RPMI7951 (cell line): ENCODE measurements around the gene AK4. TPM values are rescaled to one million over a fixed set of nuclear protein-coding genes. Genes with fewer than 3 reads are reported as not detected.

Source experiments
- DNase-seq: peaks from one replicate; pipeline ENCODE4 v3.0.0-alpha.2; 2012; ENCODE audit warnings: low read depth
- total RNA-seq: library from RNA; depleted of rRNA; stranded (reverse); fragments of >200 nt; shearing (Covaris generic); gene quantifications from 2 replicates; pipeline ENCODE4 v1.2.3, GENCODE V29; 2014

AK4 gene
- total RNA-seq, 1 experiment from 2014 or later = 37.5 TPM

DNA sequence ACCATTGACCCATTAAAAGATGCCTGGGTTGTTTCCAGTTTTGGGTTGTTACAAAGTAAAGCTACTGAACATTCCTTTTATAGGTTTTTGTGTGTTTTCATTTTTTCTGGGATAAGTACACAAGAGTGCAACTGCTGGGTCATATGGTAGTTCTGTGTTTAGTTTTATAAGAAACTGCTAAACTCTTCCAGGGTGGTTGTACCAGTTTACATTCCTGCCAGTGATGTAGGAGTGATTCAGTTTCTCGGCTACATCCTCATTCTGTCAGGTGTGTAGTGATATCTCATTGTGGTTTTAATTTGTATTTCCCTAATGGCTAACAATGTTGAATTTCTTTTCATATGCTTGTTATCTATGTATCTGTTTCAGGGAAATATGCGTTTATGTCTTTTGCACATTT, 102.8 kb downstream of the AK4 start:
- DNase-seq = no peak

GRCh38 chr1:65253800-65254319, 105.9 kb downstream of the AK4 start:
- DNase-seq = no peak

GRCh38 chr1:65254320-65255034, 106.5 kb downstream of the AK4 start:
- peak; percentile 75 for DNase-seq

- DNase-seq = no peak
Observed at GRCh38 chr1:65255035-65255655, 107.1 kb downstream of the AK4 start.

- DNase-seq = no peak
Observed at GRCh38 chr1:65255656-65256050, 107.7 kb downstream of the AK4 start.

DNA sequence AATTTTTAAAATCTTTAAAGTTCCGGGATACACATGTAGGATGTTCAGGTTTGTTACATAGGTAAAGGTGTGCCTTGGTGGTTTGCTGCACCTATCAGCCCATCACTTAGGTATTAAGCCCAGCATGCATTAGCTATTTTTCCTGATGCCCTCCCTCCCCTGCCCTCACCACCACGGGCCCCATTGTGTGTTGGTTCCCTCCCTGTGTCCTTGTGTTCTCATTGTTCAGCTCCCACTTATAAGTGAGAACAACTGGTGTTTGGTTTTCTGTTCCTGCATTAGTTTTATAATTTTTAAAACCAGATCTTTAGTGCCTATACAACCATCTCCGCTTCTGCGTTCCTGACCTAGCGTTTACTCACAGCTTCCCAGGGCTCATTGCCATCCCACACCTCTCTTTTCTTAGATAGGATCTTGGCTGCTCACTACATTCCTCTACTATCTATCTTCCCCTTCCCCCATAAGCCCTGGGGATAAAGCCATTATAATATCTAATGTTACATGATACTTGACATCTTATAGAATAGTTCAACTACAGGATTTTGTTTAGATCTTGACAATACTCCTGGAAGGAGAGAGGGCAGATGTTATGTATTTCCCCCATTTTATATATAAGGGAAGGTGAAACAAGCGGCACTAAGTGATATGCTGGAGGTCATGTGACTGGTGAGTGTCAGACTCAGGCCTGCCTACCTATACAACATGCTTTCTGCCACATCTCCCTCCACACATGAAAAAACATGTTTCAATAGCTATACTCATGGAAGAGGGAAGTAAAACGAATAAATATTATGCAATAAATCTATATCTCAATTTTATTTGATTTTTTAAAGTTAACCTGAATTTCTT, 109.1 kb downstream of the AK4 start:
- no peak for DNase-seq

- no peak for DNase-seq
Observed at GRCh38 chr1:65258106-65258505, 110.1 kb downstream of the AK4 start.

GRCh38 chr1:65259816-65260215, 111.8 kb downstream of the AK4 start:
- no peak for DNase-seq

- DNase-seq = peak; percentile 92
Observed at GRCh38 chr1:65260851-65261473, 113.0 kb downstream of the AK4 start.

DNA sequence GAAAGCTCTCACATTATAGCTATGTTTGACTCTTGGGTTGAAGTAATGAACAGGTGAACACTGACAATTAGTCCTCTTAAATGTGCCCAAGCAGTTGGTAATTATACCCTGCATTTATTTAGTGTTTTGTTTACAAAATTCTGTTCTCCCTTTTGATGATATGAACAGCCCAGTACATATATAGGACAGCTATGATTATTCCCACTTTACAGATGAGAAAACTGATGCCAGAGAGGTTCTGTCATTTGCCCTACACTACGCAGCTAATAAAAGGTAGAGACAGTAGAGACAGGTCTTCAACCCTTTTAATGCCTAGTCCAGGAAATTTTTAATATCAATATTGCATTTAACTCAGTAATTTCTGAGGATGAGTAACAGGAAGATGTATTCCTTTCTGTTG, 115.3 kb downstream of the AK4 start:
- DNase-seq = no peak

GRCh38 chr1:65264197-65264929, 116.4 kb downstream of the AK4 start:
- peak; percentile 85 for DNase-seq

GRCh38 chr1:65265296-65265650, 117.3 kb downstream of the AK4 start:
- no peak for DNase-seq

DNA sequence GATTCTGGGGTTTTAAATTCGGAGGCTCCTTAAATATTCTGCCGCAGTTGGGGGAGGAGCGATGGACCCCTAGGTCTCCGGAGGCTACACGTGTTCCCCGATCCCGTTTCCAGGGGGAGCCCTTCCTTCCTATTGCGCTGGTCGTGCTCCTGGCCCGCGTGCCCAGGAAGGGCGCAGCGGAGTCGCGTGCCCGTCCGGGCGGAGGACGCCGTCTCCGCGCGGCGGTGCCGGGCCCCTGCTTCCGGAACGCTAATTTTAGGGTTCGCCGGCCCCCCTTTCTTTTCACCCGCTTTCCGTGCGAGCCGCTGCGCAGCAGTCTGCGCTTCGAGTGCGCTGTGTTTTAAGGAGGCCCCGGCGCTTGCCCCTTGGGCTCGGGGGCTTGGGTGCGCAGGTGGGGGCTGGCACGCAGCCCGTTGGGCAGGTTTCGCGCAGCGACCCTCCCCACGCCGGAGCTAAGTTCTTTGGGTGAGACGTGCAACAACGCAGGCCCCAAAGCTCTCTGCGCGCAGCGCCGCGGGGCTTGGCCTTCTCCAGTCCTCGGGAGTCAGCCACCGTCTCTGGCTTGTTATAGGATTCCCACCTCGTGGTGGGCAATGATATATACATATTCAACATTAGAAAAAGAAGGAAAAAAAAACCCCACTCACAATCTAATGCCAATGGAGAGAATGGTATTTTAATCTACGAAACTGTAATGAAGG, 117.8 kb downstream of the AK4 start:
- peak; percentile 76 for DNase-seq

DNA sequence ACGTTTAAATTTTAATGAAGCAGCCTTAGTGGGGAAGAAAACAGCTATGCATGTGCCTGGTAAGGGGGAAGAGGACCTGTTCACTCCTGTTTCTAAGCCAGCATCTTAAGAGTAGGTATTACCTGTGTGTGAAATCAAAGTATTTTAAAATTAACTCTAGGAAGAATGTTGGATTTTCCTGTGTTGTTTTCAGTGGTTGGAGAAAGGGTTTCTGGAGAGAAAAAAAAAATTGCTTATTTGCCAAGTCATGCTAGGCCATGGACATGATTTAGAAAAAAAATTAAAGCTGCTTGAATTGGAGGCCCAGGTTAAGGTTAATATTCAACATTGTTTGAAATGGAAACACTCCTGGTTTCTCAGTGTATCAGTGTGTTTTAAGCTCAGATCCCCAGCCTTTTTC, 118.5 kb downstream of the AK4 start:
- no peak for DNase-seq

DNA sequence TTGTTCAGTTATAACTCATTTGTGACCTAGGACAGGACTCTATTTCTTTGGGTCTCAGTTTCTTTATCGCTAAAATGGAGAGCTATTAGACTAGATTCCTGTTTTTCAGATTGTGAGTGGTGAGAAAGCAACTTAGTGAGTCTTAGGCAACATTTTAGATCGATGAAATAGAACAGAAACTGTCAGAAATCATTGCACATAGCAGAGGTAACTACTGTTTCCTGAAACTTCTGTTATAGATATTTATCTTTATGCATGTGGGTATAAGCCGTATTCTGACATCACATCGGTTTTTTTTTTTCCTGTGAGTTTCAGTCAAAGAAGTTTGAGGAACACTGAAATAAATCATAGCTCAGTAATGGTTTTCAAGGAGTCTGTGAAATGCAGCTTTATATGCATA, 119.3 kb downstream of the AK4 start:
- no peak for DNase-seq

DNA sequence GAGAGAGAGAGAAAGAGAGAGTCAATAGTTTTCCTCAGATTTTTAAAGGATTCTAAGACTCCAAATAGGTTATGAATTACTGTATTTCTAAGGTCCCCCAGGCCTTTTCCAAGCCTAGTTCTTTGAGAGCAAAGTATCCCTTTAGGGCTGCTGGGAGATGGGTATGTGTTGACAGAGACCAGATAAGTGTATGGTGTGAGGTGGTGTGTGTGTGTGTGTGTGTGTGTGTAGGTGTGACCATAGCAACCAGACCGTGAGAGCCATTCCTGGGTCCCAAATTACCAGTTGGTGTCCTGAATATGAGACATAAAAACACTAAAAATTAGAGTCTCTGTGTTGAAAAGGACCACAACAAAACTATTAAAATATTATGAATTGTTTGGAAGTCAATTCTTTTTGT, 119.7 kb downstream of the AK4 start:
- no peak for DNase-seq

DNA sequence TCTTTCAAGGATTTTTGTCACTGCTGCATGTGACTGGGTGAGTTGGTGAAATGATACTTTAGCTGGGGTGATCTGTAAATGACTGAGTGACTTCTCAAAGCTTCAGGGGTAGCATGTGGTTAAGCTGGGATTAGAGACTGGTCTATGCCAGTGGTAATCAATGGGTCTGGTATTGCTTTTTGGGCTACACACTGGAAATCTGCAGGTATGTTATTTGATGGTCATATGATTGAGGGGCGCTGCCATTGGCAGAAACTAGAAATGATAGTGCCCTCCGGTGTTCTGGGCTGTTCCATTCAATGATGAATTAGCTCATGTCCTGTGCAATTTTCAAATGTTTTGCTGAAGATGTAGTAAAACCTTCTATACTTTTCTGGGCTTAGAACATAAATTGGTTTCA, 121.6 kb downstream of the AK4 start:
- DNase-seq = no peak

DNA sequence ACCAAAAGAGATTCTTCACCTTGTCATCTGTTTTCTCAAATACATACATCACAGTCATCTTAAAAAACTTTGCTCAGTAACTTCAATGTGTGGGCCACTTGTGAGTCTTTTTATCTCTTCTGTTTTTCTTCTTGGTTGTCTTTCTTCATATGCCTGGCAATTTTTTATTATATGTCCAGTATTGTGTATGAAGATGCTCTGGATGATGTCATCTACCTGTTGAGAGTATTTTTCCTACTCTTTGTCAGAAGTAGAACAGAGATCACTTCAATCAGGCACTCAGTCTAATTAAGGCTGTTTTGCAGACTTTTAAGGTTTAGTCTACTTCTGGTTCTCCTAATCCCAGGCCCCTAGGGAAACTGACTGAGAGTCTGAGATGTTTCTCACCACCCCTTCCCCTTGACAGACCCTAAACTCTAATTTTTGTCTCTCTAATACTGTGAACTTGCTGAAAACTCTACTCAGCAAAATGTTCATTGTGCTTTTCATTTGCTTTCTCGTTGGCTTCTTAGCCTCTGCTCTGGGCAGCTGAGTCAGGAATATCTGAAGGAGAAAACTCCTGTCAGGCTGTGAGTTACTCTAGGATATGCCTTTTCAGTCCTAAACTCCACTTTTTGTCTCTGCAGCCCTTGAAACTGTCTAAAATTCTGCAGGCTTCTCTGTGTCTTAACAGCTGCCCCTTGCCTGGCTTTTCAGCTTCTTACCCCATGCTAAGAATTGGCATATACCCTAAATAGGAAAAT, 128.4 kb downstream of the AK4 start:
- no peak for DNase-seq

DNA sequence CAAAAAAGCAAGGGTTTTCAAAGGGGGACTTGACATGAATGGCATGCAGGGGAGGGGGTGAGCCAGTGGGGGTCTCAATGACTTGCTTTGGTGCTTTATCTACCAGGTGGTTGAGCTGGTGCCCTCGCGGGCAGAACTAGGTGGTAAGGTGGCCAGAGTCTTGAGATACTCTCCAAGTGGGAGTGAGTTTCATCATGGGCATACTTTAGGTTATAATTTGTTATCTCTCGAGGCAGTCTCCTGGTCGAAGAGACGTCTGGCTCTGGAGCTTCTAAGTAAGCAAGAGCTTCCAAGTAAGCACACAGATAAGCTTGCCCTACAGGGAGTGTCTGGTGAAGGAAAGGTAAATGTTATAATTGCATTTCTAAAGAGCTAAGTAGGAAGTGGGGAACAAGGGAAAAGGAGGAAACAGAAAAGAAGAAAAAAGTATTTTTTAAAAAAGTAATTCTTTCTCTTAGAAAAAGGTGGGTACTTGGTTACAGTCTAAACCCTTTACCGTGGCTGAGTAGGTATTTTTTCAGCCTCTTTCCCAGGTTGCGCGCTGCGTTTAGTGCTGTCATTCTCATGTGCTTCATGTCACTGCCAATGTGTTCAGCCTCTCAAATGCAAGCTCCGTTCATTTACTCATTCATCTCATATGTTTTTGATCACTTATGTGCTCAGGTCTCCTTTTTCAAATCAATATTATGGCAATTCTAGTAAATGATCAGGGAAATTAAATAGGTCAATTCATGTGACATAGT, 129.8 kb downstream of the AK4 start:
- DNase-seq = no peak
